SH-SY5Y (cell line): ENCODE data around the gene SLC22A15.

Experiments
- GATA2 ChIP-seq: IDR thresholded peaks from 2 replicates; pipeline ENCODE4 v1.6.1; 2011; ENCODE audit warnings: mild to moderate bottlenecking, low read depth, low read length
- GATA3 ChIP-seq: IDR thresholded peaks from 2 replicates; pipeline ENCODE4 v1.6.1; 2011; ENCODE audit warnings: low read depth, mild to moderate bottlenecking, low read length, moderate library complexity

DNA sequence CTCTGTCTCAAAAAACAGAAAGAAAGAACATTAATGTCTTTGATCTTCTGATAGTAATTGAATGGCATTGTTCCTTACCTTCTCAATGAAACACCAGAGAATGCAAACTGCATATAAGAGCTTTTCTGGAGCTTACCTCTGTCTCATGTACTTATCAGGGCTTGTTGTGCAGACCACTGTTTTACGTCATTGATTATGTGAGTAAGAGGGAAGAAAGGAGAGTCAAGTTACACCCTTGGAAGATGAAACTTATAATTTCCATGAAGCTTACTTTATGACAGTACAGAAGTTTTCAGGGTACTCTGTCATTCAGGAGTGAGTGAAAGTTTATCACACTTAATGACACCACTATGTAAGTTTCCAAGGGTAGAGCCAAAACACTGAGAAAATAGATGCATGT lies 85.9 kb downstream of the SLC22A15 start:
- TF ChIP-seq GATA2: no peak
- TF ChIP-seq GATA3: no peak
